ENCODE data around the gene CHRD. TPM values are rescaled to one million over a fixed set of nuclear protein-coding genes. Genes with fewer than 3 reads are reported as not detected.
"Not testable (repeated sequence)": the region's sequence is repeated elsewhere in the genome, so short reads cannot be mapped to it uniquely, and the experiment has no call there.

The CHRD gene
- total and polyA plus RNA-seq, 9 donors = 14.1 to 21.9 (median 17.6) TPM

GRCh38 chr3:184337399-184337714 is 42.5 kb upstream of the CHRD start, which contains the start of gene FAM131A:
TSS of gene FAM131A (plus strand) at chr3:184337600. CDS start at chr3:184337631, 31 bp downstream.
- H3K36me3 ChIP-seq (ENCODE audit: control insufficient read depth, insufficient read depth, low read length) = peaks cover 39% of the 10 kb centered on the region
- no peaks in the 10 kb centered on the region for H3K27me3 ChIP-seq (ENCODE audit: control insufficient read depth, insufficient read depth, low read length)
- WGBS (ENCODE audit: insufficient coverage) = 30% methylated on average over 6 of the region's 6 CpGs
- H3K9me3 ChIP-seq (replicated peaks; ENCODE audit: control insufficient read depth, low read depth, low read length) = no peaks in the 10 kb centered on the region
- H3K27ac ChIP-seq (ENCODE audit: low read length) = peak within 1 kb of the TSS; percentile 96
- peaks cover 39% of the 10 kb centered on the region for H3K4me1 ChIP-seq (ENCODE audit: control insufficient read depth, insufficient read depth, low read length)
- peak; percentile 94 for DNase-seq
- H3K4me3 ChIP-seq (ENCODE audit: low read length) = peak within 1 kb of the TSS; percentile 81

GRCh38 chr3:184337981-184338380 is 41.9 kb upstream of the CHRD start:
- H3K9me3 ChIP-seq (replicated peaks; ENCODE audit: control insufficient read depth, low read depth, low read length) = no peaks in the 10 kb centered on the region
- peaks cover 39% of the 10 kb centered on the region for H3K36me3 ChIP-seq (ENCODE audit: control insufficient read depth, insufficient read depth, low read length)
- H3K4me1 ChIP-seq (ENCODE audit: control insufficient read depth, insufficient read depth, low read length) = peaks cover 39% of the 10 kb centered on the region
- peak overlapping the region; percentile 96 for H3K27ac ChIP-seq (ENCODE audit: low read length)
- 53% methylated on average over 4 of the region's 7 CpGs for WGBS (ENCODE audit: insufficient coverage)
- peak overlapping the region; percentile 16 for H3K4me3 ChIP-seq (ENCODE audit: low read length)
- no peaks in the 10 kb centered on the region for H3K27me3 ChIP-seq (ENCODE audit: control insufficient read depth, insufficient read depth, low read length)
- DNase-seq = peak; percentile 25

- 8% methylated on average over 37 of the region's 37 CpGs for WGBS (ENCODE audit: insufficient coverage)
- Histone ChIP-seq H3K27me3 (ENCODE audit: control insufficient read depth, insufficient read depth, low read length) (no peaks in the 10 kb centered on the region), H3K27ac (ENCODE audit: low read length) (peak overlapping the region; percentile 96), H3K4me3 (ENCODE audit: low read length) (peak overlapping the region; percentile 20), H3K36me3 (ENCODE audit: control insufficient read depth, insufficient read depth, low read length) (peaks cover 39% of the 10 kb centered on the region), H3K9me3 (replicated peaks; ENCODE audit: control insufficient read depth, low read depth, low read length) (no peaks in the 10 kb centered on the region), H3K4me1 (ENCODE audit: control insufficient read depth, insufficient read depth, low read length) (peaks cover 42% of the 10 kb centered on the region)
- peak; percentile 93 for DNase-seq
Observed at GRCh38 chr3:184338511-184338945, 41.3 kb upstream of the CHRD start.

DNA sequence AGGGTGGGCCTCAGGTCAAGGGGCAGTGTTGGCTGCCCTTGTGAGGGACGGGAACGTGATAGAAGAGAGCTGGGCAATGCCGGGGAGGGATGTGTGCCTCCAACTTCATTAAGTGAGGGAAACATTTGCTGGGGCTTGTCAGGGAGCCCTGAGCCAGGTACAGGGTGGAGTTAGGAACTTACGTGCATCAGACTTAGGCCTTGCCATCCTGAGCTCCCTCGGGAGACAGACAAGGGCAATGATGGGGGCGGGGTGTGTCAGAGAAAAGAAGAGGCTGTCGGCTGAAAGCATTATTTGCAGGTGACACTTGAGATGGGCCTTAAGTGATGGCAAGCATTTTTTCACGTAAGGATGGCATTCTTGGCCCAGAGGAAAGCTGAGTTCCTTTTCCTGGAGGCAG is 40.9 kb upstream of the CHRD start:
- WGBS (ENCODE audit: insufficient coverage) = 24% methylated on average over 8 of the region's 8 CpGs
- peaks cover 42% of the 10 kb centered on the region for H3K4me1 ChIP-seq (ENCODE audit: control insufficient read depth, insufficient read depth, low read length)
- H3K4me3 ChIP-seq (ENCODE audit: low read length) = peak overlapping the region; percentile 20
- peaks cover 37% of the 10 kb centered on the region for H3K36me3 ChIP-seq (ENCODE audit: control insufficient read depth, insufficient read depth, low read length)
- H3K9me3 ChIP-seq (replicated peaks; ENCODE audit: control insufficient read depth, low read depth, low read length) = no peaks in the 10 kb centered on the region
- no peak for DNase-seq
- peak overlapping the region; percentile 78 for H3K27ac ChIP-seq (ENCODE audit: low read length)
- H3K27me3 ChIP-seq (ENCODE audit: control insufficient read depth, insufficient read depth, low read length) = no peaks in the 10 kb centered on the region

DNA sequence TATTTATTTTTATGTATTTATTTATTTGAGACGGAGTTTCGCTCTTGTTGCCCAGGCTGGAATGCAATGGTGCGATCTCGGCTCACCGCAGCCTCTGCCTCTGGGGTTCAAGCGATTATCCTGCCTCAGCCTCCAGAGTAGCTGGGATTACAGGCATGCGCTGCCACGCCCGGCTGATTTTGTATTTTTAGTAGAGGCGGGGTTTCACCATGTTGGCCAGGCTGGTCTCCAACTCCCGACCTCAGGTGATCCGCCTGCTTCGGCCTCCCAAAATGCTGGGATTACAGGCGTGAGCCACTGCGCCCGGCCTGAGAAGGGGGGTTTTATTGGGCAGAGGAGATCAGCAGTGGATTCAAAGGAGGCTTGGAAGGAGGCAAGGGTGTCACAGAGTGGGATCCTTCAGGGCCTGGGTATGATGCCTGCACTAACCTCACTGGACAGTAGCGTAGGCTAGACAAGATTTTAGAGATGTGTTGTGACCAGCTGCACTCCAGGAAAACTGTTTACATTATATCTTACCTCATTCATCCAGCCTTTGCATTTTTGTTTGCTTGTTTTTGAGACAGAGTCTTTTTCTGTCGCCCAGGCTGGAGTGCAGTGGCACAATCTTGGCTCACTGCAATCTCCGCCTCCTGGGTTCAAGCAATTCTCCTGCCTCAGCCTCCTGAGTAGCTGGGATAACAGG is 40.3 kb upstream of the CHRD start:
- not testable (repeated sequence) for DNase-seq; H3K27ac ChIP-seq (ENCODE audit: low read length); H3K9me3 ChIP-seq (replicated peaks; ENCODE audit: control insufficient read depth, low read depth, low read length); H3K27me3 ChIP-seq (ENCODE audit: control insufficient read depth, insufficient read depth, low read length); H3K4me3 ChIP-seq (ENCODE audit: low read length)
- 92% methylated on average over 14 of the region's 19 CpGs for WGBS (ENCODE audit: insufficient coverage)
- Histone ChIP-seq H3K4me1 (ENCODE audit: control insufficient read depth, insufficient read depth, low read length) (peaks cover 42% of the 10 kb centered on the region), H3K36me3 (ENCODE audit: control insufficient read depth, insufficient read depth, low read length) (peaks cover 34% of the 10 kb centered on the region)

DNA sequence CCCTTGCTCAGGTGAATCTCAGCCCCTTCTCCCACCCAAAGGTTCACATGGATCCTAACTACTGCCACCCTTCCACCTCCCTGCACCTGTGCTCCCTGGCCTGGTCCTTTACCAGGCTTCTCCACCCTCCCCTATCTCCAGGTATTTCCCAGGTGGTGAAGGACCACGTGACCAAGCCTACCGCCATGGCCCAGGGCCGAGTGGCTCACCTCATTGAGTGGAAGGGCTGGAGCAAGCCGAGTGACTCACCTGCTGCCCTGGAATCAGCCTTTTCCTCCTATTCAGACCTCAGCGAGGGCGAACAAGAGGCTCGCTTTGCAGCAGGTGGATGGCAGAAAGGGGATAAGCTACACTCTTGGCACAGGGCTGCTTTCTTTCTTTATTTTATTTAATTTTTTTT is 37.9 kb upstream of the CHRD start:
- WGBS (ENCODE audit: insufficient coverage) = 73% methylated on average over 4 of the region's 7 CpGs
- H3K27me3 ChIP-seq (ENCODE audit: control insufficient read depth, insufficient read depth, low read length) = no peaks in the 10 kb centered on the region
- no peak overlapping the region for H3K4me3 ChIP-seq (ENCODE audit: low read length)
- H3K27ac ChIP-seq (ENCODE audit: low read length) = no peak overlapping the region
- peaks cover 35% of the 10 kb centered on the region for H3K36me3 ChIP-seq (ENCODE audit: control insufficient read depth, insufficient read depth, low read length)
- peaks cover 36% of the 10 kb centered on the region for H3K4me1 ChIP-seq (ENCODE audit: control insufficient read depth, insufficient read depth, low read length)
- no peaks in the 10 kb centered on the region for H3K9me3 ChIP-seq (replicated peaks; ENCODE audit: control insufficient read depth, low read depth, low read length)
- DNase-seq = no peak

GRCh38 chr3:184343200-184343876 is 36.5 kb upstream of the CHRD start:
- Histone ChIP-seq H3K27ac (ENCODE audit: low read length) (no peak overlapping the region), H3K4me3 (ENCODE audit: low read length) (no peak overlapping the region), H3K4me1 (ENCODE audit: control insufficient read depth, insufficient read depth, low read length) (peaks cover 30% of the 10 kb centered on the region), H3K27me3 (ENCODE audit: control insufficient read depth, insufficient read depth, low read length) (no peaks in the 10 kb centered on the region), H3K9me3 (replicated peaks; ENCODE audit: control insufficient read depth, low read depth, low read length) (no peaks in the 10 kb centered on the region), H3K36me3 (ENCODE audit: control insufficient read depth, insufficient read depth, low read length) (peaks cover 36% of the 10 kb centered on the region)
- 42% methylated on average over 5 of the region's 5 CpGs for WGBS (ENCODE audit: insufficient coverage)
- DNase-seq = no peak

DNA sequence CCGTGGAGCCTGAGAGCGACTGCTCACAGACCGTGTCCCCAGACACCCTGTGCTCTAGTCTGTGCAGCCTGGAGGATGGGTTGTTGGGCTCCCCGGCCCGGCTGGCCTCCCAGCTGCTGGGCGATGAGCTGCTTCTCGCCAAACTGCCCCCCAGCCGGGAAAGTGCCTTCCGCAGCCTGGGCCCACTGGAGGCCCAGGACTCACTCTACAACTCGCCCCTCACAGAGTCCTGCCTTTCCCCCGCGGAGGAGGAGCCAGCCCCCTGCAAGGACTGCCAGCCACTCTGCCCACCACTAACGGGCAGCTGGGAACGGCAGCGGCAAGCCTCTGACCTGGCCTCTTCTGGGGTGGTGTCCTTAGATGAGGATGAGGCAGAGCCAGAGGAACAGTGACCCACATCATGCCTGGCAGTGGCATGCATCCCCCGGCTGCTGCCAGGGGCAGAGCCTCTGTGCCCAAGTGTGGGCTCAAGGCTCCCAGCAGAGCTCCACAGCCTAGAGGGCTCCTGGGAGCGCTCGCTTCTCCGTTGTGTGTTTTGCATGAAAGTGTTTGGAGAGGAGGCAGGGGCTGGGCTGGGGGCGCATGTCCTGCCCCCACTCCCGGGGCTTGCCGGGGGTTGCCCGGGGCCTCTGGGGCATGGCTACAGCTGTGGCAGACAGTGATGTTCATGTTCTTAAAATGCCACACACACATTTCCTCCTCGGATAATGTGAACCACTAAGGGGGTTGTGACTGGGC is 35.1 kb upstream of the CHRD start:
- Histone ChIP-seq H3K27ac (ENCODE audit: low read length) (no peak overlapping the region), H3K36me3 (ENCODE audit: control insufficient read depth, insufficient read depth, low read length) (peaks cover 36% of the 10 kb centered on the region)

GRCh38 chr3:184345317-184346144 is 34.3 kb upstream of the CHRD start:
- Histone ChIP-seq H3K36me3 (ENCODE audit: control insufficient read depth, insufficient read depth, low read length) (peaks cover 36% of the 10 kb centered on the region), H3K9me3 (replicated peaks; ENCODE audit: control insufficient read depth, low read depth, low read length) (no peaks in the 10 kb centered on the region), H3K4me3 (ENCODE audit: low read length) (no peak overlapping the region), H3K27ac (ENCODE audit: low read length) (peak overlapping the region; percentile 20), H3K4me1 (ENCODE audit: control insufficient read depth, insufficient read depth, low read length) (peaks cover 18% of the 10 kb centered on the region), H3K27me3 (ENCODE audit: control insufficient read depth, insufficient read depth, low read length) (no peaks in the 10 kb centered on the region)
- peak; percentile 58 for DNase-seq
- 33% methylated on average over 12 of the region's 14 CpGs for WGBS (ENCODE audit: insufficient coverage)

More for the DNA sequence above, 35.1 kb upstream of the CHRD start:
- WGBS (ENCODE audit: insufficient coverage) = 77% methylated on average over 10 of the region's 24 CpGs
- Histone ChIP-seq H3K27me3 (ENCODE audit: control insufficient read depth, insufficient read depth, low read length) (no peaks in the 10 kb centered on the region), H3K4me3 (ENCODE audit: low read length) (no peak overlapping the region), H3K4me1 (ENCODE audit: control insufficient read depth, insufficient read depth, low read length) (peaks cover 18% of the 10 kb centered on the region), H3K9me3 (replicated peaks; ENCODE audit: control insufficient read depth, low read depth, low read length) (no peaks in the 10 kb centered on the region)
- DNase-seq = no peak
